Right atrium auricular region (tissue), 2 donors: ENCODE results near the gene ZNF883. TPM values are rescaled to one million over a fixed set of nuclear protein-coding genes. Genes with fewer than 3 reads are reported as not detected.
A peak's percentile ranks its signal among the peaks of the same experiment; 100 is the strongest.
"Not testable (repeated sequence)": the region's sequence is repeated elsewhere in the genome, so short reads cannot be mapped to it uniquely, and the experiment has no call there.

Experiments used
- DNase-seq: peaks from one replicate; pipeline ENCODE4 v3.0.0-alpha.2; 2019; ENCODE audit warnings: low spot score
- H3K27ac ChIP-seq, 2 donors: fragments of 200-600 bp; sonication (generic); 1 replicate in 1 of 2; 2 replicates in 1 of 2; pipeline ENCODE4 v1.5.1; 2016 to 2019
- H3K27me3 ChIP-seq, 2 donors: fragments of 200-600 bp; sonication (generic); one replicate each; pipeline versions ENCODE4 v1.5.1 to v1.6.0; 2017 to 2019
- H3K36me3 ChIP-seq: fragments of 200-600 bp; sonication (generic); one replicate; pipeline ENCODE4 v1.5.1; 2016
- H3K4me1 ChIP-seq, 2 donors: fragments of 200-600 bp; sonication (generic); one replicate each; pipeline versions ENCODE4 v1.5.1 to v1.6.0; 2017 to 2019
- H3K4me3 ChIP-seq, 2 donors: fragments of 200-600 bp; sonication (generic); 1 replicate in 1 of 2; 2 replicates in 1 of 2; pipeline ENCODE4 v1.5.1; 2017 to 2019; ENCODE audit warnings: mild to moderate bottlenecking in 1 of 2, moderate library complexity in 1 of 2
- H3K9me3 ChIP-seq, 2 donors: fragments of 200-600 bp; sonication (generic); one replicate each; pipeline ENCODE4 v1.5.1; 2019
- total RNA-seq, 2 donors: library from RNA; depleted of rRNA; stranded (reverse); fragments of >200 nt; gene quantifications; one replicate each; pipeline ENCODE4 v1.1.0, GENCODE V29; 2016
- TF ChIP-seq, protein P1 (sequence below), 2 donors: fragments of 200-600 bp; sonication (generic); IDR thresholded peaks; one replicate each; pipeline ENCODE4 v1.5.1; 2019; ENCODE audit warnings: antibody characterized with exemption in 2 of 2

ZNF883 gene
- 1 to 10 TPM; 3.8 to 4.1 TPM for total RNA-seq

DNA sequence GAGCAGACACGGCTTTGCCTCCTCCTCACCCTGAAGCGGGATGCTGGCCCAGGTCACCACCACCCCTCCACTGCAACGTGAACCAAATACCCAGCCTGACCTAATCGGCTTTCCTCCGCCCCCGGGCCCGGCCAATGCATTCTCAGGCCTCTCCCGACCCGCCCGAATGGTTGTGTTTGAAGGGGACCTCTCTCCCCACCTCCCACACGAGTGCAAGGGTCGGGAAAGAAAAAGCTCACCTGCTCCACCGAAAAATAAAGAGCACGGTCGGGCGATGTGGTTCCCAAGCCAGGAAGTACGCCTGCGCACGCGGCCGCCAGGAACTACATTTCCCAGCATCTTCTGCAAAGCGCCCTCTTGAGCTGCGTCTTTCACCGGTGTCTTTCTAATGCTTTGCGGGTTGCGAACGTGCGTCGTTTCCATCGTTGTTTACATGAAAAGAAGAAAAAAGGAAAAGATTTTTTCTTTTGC lies at the start of gene ZNF883:
Gene ZNF883, minus strand, starts transcription at position 282 of the 471 bp plus-strand sequence.
- Histone ChIP-seq H3K4me1 (no peaks in the 10 kb centered on the region), H3K27me3 (no peaks in the 10 kb centered on the region), H3K27ac (no peak within 1 kb of the TSS), H3K4me3 (peak within 1 kb of the TSS; percentile 34 to 43), H3K36me3 (no peaks in the 10 kb centered on the region), H3K9me3 (peaks cover 0 to 43% of the 10 kb centered on the region in 2 donors)
- DNase-seq, result no peak
- TF ChIP-seq, protein P1, sequence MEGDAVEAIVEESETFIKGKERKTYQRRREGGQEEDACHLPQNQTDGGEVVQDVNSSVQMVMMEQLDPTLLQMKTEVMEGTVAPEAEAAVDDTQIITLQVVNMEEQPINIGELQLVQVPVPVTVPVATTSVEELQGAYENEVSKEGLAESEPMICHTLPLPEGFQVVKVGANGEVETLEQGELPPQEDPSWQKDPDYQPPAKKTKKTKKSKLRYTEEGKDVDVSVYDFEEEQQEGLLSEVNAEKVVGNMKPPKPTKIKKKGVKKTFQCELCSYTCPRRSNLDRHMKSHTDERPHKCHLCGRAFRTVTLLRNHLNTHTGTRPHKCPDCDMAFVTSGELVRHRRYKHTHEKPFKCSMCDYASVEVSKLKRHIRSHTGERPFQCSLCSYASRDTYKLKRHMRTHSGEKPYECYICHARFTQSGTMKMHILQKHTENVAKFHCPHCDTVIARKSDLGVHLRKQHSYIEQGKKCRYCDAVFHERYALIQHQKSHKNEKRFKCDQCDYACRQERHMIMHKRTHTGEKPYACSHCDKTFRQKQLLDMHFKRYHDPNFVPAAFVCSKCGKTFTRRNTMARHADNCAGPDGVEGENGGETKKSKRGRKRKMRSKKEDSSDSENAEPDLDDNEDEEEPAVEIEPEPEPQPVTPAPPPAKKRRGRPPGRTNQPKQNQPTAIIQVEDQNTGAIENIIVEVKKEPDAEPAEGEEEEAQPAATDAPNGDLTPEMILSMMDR (IDR thresholded peaks at IDR 0.05), result peak in 1 of 2 donors; percentile 13

DNA sequence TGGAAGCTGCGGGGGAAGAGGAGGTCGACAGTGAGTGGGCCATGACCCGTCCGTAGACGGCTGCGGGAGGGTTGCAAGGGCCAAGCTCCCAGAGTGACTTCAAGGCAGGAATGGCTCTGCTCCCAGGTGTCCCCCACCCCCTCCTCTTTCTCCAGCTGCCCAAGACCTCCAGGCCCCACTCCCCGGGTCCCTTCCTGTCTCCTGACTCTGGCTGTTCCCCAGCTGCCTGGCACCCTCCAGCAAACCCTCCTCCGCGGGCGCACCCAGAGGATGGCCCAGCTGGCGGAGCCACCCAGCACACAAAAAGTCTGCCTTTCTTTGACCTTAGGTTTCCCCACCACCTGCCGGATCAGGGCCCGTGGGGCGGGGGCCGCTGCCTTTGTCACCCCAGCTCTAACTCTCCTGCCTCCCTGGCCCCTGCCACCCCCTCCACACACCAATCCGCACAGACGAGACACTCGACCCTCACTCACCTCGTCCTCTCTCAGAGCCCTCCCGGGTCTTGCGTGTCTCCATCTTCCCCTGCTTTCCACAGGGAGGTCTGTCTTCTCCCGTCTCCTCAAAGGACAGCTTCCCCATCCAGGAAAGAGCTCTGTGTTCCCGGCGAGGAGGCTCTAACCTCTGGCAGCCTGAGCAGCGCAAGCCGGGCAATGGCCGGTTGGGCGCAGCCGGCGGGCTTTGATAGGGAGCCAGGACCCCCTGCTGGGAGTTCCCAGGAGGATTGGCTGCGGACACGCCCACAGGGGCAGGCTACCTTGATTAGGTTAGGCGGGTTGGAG lies 49.3 kb upstream of the ZNF883 start:
- peaks cover 3 to 37% of the 10 kb centered on the region in 2 donors for H3K9me3 ChIP-seq
- peak; percentile 66 for DNase-seq
- H3K4me1 ChIP-seq, H3K27me3 ChIP-seq, H3K27ac ChIP-seq, H3K36me3 ChIP-seq, H3K4me3 ChIP-seq: not testable (repeated sequence)

DNA sequence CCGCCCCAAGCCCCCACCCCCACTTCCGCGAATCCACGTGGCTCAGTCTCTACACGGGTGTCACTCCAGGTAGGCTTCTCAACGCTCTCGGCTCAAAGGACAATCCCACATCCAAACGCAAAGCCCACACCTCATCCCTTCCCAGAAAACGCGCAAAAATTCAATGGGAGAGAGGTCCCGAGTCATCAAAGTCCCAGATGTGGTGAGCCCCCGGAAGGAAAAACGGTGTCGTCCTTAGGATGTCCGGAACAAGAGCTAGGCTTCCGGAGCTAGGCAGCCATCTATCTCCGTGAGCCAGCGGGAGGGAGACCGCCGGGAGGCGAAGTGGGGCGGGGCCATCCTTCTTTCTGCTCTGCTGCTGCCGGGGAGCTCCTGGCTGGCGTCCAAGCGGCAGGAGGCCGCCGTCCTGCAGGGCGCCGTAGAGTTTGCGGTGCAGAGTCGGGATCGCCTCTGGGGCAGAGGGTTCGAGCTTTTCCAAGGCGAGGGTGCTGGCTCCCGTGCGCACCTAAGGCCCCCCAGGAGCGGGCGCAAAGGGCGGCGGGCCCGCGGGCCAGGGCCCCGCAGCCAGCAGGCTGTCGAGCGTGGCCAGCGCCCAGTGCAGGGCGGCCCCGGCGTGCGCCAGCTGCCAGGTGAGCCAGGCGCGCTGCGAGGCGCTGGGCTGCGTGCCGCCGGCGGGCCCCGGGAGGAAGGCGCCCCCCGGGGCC lies 47.7 kb upstream of the ZNF883 start:
- not testable (repeated sequence) for H3K27ac ChIP-seq, DNase-seq

DNA sequence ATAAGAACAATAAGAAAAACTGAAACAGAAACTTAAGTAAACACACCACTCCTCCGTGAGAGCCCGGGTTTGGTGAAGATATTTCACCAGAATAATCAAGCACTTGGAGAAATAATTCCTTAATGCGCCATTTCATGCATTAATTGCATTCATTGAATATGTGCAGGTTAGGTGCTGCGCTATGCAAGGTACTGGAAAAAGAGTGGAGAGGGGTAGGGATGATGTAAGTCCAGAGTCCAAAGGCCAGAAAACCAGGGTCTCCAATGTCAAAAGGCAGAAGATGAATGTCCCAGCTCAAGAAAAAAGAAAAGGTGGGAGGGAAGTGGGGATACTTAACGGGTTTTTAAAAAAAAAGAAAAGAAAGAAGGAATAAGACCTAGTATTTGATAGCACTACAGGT lies 45.2 kb upstream of the ZNF883 start:
- Histone ChIP-seq H3K4me1 (no peaks in the 10 kb centered on the region), H3K27ac (peak overlapping the region; percentile 76 to 81), H3K27me3 (peaks cover 0 to 7% of the 10 kb centered on the region in 2 donors), H3K4me3 (peak overlapping the region; percentile 67 to 76), H3K9me3 (peaks cover 0 to 69% of the 10 kb centered on the region in 2 donors), H3K36me3 (no peaks in the 10 kb centered on the region)
- DNase-seq, result no peak
- TF ChIP-seq, protein P1 (IDR thresholded peaks at IDR 0.05), result no peak

More for the DNA sequence above, 47.7 kb upstream of the ZNF883 start:
- not testable (repeated sequence) for H3K36me3 ChIP-seq, H3K4me1 ChIP-seq, H3K4me3 ChIP-seq, H3K27me3 ChIP-seq
- H3K9me3 ChIP-seq, result peaks cover 3 to 48% of the 10 kb centered on the region in 2 donors

DNA sequence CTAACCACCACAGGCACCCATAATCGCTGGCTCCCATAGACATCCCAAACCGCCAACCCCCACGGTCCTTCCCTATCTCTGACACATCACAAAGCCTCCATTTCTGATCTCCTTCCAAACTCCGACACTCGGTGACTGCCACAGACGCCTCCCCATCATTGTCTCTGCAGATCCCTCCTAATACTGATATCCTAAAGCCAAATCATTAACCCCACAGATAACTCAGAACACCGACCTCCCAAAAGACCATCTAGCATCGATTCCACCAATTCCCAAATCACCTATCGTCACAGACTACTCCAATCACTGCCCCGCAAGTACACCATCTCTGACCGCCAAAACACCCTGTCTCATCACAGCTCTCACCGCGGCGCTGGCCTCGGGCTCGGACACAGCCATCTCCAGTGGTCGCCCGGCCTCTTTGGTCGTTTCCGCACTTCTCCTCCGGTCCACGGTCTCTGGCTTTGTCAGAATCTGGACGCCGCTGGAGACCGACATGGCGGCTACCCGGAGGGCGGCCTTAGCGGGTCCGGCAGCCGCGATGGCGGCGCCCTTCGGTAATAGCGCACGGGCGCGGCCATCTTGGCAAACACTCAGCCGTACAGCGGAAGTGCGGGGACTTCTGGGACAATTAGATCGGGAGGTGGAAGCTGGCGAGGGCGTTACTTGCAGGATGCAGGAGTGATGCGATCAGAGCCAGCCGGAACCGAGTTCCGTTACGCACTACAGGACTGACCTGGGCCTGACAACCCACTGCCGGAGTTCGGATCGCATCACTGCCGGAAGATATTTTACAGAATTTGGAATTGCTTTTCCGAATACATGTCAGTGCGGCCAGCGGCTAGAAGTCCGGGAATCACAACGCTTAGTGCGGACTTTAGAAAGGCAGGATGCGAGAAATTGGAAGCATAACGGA lies 44.5 kb upstream of the ZNF883 start, which contains the start of gene ZFP37:
Gene ZFP37, minus strand, starts transcription at position 534 of the 916 bp plus-strand sequence. Its CDS starts 36 bp downstream, at position 498.
- Histone ChIP-seq H3K27ac (peak within 1 kb of the TSS; percentile 76 to 81), H3K27me3 (peaks cover 0 to 4% of the 10 kb centered on the region in 2 donors), H3K9me3 (peaks cover 0 to 74% of the 10 kb centered on the region in 2 donors), H3K4me1 (no peaks in the 10 kb centered on the region), H3K36me3 (no peaks in the 10 kb centered on the region), H3K4me3 (peak within 1 kb of the TSS; percentile 67 to 76)
- TF ChIP-seq, protein P1 (IDR thresholded peaks at IDR 0.05), result peak in 1 of 2 donors; percentile 16
- peak; percentile 96 for DNase-seq

DNA sequence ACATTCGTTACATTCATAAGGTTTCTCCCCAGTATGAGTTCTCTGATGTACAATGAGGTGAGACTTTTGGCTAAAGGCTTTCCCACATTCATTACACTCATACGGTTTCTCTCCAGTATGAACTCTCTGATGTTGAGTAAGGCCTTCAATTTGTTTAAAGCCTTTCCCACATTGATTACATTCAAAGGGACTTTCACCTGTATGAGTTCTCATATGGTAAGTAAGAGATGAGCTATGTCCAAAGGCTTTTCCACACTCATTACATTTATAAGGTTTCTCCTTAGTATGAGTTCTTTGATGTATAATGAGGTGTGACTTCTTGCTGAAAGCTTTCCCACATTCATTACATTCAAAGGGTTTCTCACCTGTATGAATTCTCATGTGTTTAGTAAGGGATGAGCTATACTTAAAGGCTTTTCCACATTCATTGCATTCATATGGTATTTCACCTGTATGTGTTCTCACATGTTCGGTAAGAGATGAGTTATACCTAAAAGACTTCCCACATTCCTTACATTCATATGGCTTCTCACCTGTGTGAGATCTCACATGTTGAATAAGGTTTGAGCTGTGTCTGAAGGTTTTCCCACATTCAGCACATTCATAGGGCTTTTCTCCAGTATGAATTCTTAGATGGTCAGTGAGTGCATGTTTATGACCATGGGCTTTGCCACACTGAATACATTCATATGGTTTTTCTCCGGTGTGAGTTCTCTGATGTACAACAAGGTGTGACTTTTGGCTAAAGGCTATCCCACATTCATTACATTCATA lies 31.1 kb upstream of the ZNF883 start:
- DNase-seq, result no peak
- no peak overlapping the region for H3K27ac ChIP-seq
- no peaks in the 10 kb centered on the region for H3K4me1 ChIP-seq
- H3K27me3 ChIP-seq, result no peaks in the 10 kb centered on the region
- no peak overlapping the region for H3K4me3 ChIP-seq
- H3K36me3 ChIP-seq, result peaks cover 52% of the 10 kb centered on the region
- TF ChIP-seq, protein P1 (IDR thresholded peaks at IDR 0.05), result no peak
- peaks cover 63 to 100% of the 10 kb centered on the region in 2 donors for H3K9me3 ChIP-seq
